ENCODE results near the gene TRPV5.

DNA sequence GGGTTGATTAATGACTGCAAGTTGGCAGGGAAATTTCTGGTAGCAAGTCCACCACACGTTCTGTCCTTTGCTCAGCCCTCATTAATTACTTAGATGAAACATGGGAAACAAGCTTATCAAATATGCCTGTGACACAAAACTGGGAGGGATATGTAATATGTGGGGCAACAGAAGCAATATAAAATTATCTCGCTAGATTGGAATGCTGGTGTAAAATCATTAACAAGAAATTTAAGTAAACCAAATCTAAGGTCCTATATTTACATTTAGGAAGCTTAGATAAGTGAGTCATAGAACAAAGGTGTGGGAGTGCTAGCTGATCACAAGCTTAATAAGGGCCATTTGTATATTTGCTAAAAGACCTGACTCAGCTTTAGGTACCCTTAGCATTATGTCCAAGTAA, 23.5 kb downstream of the TRPV5 start:
- TF ChIP-seq, protein P1, sequence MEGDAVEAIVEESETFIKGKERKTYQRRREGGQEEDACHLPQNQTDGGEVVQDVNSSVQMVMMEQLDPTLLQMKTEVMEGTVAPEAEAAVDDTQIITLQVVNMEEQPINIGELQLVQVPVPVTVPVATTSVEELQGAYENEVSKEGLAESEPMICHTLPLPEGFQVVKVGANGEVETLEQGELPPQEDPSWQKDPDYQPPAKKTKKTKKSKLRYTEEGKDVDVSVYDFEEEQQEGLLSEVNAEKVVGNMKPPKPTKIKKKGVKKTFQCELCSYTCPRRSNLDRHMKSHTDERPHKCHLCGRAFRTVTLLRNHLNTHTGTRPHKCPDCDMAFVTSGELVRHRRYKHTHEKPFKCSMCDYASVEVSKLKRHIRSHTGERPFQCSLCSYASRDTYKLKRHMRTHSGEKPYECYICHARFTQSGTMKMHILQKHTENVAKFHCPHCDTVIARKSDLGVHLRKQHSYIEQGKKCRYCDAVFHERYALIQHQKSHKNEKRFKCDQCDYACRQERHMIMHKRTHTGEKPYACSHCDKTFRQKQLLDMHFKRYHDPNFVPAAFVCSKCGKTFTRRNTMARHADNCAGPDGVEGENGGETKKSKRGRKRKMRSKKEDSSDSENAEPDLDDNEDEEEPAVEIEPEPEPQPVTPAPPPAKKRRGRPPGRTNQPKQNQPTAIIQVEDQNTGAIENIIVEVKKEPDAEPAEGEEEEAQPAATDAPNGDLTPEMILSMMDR (conservative IDR thresholded peaks at IDR 0.05; ENCODE audit: low read length) = no peak
- no peak for TF ChIP-seq EZH2phosphoT487 (IDR thresholded peaks at IDR 0.05; ENCODE audit: borderline replicate concordance, low read depth, low read length)

Measured in OCI-LY7 (cell line).